Activated CD8-positive, alpha-beta memory T cell treated with anti-CD3 and anti-CD28 coated beads, Interleukin-2, amount 50 U/mL, for 4 hours (primary cell): ENCODE results near the gene SEPTIN10.
"Not testable (repeated sequence)": the region's sequence is repeated elsewhere in the genome, so short reads cannot be mapped to it uniquely, and the experiment has no call there.

ENCODE experiments used
- DNase-seq: peaks from one replicate; pipeline ENCODE4 v3.0.0-alpha.2; 2020

SEPTIN10 gene

DNA sequence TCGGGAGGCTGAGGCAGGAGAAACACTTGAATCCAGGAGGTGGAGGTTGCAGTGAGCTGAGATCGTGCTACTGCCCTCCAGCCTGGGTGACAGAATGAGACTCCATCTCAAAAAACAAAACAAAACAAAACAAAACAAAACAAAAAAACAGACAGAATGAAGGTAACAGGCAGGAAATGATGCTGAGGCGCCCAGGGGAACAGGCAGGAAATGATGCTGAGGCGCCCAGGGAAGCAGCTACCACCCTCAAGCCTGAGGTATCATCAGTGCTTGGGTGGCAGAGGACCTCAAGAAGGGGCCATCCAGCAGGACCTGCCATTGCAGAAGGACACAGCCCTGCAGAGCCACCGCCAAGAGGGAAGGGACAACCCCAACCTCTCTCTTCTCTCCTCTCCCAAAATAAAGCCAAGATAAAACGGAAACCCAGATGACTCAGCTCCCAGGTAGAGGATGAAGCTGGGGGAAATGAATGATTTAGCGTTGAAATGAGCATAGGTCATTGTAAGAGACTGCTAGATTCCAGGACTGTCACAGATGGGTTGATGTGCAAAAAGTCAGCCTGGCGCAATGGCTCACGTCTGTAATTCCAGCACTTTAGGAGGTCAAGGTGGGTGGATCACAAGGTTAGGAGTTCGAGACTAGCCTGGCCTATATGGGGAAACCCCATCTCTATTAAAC is 19.7 kb upstream of the SEPTIN10 start:
- no peak for DNase-seq

DNA sequence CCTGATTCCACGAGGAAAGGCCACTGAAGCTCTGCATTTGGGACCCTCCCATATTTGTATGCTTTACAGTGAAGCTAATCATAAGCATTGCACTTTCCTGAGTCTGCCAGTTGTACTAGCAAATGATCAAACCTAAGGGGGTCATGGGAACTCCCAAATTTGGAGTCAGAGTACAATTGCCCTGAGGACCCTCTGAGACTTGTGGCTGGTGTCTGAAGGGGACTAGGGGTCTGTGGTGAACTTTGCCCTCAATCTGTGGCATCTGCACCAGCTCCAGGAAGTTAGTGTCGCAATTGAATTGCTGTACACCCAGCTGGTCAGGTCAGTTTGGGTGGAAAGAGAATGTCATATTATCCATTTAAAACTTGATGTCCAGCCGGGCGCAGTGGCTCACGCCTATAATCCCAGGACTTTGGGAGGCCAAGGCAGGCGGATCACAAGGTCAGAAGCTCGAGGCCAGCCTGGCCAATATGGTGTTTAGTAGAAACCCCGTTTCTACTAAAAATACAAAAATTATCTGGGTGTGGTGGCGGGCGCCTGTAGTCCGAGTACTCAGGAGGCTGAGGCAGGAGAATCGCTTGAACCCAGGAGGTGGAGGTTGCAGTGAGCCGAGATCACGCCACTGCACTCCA is 18.5 kb upstream of the SEPTIN10 start:
- no peak for DNase-seq

DNA sequence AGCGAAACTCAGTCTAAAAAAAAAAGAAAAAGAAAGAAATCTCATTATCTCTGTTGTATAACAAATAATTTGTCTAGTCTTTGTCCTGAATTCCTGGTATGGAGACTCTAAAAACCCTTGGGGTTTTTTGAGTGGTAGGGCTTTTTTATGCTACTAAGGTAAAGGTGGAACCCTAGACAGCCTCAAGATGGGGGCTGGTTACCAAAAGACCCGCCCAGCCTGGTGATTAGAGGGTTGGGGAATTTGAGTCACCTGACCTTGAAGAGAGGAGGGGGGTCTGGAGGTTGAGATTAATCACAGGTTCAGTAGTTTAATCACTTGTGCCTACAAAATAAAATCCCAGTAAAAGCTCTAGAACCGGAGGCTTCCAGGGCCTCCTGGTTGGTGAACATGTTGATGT is 18.0 kb upstream of the SEPTIN10 start:
- DNase-seq, result no peak

DNA sequence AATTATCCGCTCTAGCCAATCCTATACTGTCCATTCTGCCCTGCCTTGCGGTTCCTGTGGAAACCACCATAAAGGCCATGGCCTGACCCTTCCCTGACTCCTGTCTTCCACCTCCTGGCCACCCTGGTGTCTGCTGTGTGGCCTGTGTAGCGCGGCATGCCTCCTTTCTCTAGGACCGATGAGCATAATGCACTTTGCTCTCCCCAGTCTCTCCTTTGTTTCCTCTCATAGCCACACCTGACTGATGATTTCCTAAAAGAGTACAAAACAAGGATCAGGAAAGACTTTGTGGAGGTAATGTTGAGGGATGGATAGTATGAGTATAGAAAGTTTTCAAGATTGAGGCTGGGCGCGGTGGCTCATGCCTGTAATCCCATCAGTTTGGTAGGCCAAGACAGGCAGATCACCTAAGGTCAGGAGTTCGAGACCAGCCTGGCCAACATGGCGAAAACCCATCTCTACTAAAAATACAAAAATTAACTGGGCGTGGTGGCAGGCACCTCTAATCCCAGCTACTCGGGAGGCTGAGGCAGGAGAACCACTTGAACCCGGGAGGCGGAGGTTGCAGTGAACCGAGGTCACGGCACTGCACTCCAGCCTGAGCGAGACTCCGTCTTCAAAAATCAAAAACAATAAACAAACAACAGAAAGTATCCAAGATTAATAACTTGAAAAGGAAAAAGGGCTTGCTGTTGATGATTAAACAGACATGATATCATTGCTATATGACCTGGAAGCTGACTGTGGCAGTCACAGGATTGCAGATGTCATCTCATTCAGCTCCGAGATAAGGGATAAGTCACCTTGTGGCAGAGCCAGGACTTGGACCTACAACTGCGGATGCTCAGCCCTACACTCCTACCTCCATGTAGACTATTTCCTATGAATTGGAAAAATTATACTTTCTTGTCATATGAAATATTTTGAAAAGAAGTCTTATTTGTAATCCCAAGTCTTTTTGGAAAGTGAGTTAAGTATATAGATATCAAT is 17.0 kb upstream of the SEPTIN10 start:
- no peak for DNase-seq

DNA sequence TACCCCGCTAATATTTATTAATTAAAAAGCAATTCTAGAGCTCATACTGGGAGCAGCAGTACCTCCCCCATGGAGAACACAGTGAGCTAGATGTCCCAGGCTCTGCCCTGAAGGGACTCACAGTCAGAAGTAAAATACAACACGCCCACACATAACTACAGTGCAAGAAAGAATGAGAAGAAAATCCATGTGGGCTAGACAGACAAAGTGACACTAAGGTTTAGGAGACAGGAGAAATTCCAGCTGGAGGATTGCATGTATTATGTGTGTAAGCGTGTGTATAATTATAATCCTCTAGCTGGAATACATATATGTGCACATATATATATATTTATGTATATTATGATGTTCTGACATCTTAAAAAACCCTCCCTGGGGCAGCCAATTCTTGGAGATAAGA is 16.1 kb upstream of the SEPTIN10 start:
- no peak for DNase-seq

- not testable (repeated sequence) for DNase-seq
Measured at GRCh38 chr2:109628321-109628720, 14.6 kb upstream of the SEPTIN10 start.

- no peak for DNase-seq
Measured at GRCh38 chr2:109624339-109624738, 10.6 kb upstream of the SEPTIN10 start.

- DNase-seq, result no peak
Measured at GRCh38 chr2:109623923-109624322, 10.2 kb upstream of the SEPTIN10 start.

- DNase-seq, result no peak
Measured at GRCh38 chr2:109623297-109623696, 9.5 kb upstream of the SEPTIN10 start.

DNA sequence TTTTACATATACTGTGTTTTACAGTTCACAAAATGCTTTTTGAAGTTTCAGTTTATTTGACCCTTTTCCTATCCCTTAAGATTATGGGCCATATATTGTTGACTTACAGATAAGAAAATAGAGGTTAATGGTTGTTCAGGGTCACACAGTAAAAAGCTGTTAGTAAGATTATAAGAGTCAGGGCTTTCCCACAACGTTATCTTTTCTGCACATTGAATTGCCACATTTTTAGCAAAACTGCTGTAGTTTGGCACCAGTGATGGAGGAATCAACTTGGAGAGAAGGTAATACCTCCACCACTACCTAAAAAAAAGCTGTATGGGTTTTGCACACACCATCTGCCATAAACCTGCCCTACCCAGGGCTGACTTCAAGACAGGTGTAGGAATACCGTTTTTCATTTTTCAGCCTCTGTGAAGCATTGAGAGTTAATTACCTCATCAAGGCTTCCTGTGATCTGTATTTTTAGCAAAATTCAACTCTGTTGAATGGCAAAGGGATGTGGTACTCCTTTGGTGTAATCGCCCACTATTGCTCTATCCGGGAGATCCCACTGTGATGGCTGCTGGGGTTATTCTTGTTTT is 5.4 kb upstream of the SEPTIN10 start:
- no peak for DNase-seq

DNA sequence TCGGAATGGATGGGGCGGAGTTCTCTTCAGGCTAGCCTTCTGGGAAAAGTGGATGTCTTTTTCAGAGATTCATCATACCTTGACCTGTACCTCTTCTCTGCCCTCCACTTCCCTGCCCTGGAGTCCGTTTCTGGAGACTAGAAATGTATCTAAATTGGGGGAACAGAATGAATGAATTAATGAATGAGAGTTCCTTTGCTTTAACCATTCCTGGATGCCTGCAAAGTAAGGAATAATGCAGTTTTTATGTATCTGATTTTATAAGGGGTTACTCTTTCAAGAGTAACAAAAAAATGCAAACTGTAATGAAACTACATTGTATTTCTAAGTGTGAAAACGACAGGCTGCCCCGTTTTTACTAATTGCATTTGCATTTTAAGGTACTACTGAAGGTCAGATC is 2.4 kb upstream of the SEPTIN10 start:
- DNase-seq, result no peak

DNA sequence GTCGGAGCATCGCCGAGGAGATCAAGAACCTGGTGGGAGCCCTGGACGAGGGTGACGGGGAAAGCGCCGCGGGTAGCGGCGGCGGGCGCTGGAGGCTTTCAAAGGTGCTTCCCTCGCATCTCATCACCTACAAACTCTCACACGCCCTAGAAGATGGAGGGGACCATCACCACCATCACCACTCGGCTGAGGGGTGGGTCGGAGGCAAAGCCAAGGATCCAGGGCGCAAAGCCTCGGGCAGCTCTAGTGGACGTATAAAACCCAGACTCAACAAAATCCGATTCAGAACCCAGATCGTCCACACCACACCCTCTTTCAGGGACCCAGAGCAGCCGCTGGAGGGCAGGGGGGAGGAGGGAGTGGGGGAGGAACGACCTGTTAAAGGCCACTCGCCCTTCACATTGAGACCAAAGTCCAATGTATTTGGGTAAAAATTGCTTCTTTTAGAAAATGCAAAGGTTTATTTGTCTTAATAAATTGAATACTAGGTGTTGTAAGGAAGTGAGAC is 1.9 kb upstream of the SEPTIN10 start:
- DNase-seq, result no peak

DNA sequence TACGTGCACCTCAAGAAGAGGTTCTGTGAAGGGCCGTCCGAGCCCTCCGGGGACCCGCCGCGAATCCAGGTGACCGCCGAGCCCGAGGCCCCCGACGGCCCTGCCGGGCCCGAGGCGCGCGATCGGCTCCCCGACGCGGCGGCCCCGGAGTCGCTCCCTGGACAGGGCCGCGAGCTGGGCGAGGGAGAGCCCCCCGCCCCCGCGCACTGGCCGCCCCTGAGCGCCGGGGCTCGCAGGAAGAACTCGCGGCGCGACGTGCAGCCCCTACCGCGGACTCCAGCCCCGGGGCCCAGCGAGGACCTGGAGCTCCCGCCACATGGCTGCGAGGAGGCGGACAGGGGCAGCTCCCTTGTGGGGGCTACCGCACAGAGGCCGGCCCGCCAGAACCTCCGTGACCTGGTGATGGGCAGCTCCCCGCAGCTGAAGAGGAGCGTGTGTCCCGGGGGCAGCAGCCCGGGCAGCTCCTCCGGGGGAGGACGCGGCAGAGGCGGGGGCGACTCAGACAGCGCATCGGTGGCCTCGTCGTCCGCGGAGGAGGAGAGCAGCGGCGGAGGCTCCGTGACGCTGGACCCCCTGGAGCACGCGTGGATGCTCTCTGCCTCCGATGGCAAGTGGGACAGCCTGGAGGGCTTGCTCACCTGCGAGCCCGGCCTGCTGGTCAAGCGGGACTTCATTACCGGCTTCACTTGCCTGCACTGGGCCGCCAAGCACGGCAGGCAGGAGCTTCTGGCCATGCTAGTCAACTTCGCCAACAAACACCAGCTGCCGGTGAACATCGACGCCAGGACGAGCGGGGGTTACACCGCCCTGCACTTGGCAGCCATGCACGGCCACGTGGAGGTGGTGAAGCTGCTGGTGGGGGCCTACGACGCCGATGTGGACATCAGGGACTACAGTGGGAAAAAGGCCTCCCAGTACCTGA is 1.2 kb upstream of the SEPTIN10 start:
- no peak for DNase-seq

GRCh38 chr2:109613081-109613921 is 465 bp downstream of the SEPTIN10 start:
- DNase-seq, result no peak

DNA sequence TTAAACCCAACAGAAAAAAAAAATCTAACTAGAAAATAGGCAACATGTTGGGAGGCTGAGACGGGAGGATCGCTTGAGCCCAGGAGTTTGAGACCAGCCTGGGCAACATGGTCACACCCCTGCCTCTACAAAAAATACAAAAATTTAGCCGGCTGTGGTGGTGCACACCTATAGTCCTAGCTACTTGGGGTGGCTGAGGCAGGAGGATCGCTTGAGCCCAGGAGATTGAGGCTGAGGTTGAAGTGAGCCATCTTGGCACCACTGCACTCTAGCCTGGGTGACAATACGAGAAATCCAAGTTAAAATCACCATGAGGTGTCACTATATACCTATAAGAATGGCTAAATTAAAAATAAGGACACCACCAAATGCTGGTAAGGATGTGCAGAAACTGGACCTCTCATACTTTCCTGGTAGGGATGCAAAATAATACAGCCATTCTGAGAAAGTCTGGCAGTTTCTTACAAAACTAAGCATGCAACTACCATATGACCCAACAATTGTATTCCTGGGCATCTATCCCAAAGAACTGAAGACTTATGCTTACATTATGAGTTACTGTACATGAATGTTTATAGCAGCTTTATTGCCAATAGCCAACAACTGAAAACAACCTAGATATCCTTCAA is 2.2 kb downstream of the SEPTIN10 start:
- DNase-seq, result no peak

GRCh38 chr2:109609352-109610024 is 4.3 kb downstream of the SEPTIN10 start:
- DNase-seq, result no peak

- no peak for DNase-seq
Measured at GRCh38 chr2:109607766-109608165, 6.0 kb downstream of the SEPTIN10 start.

- DNase-seq, result no peak
Measured at GRCh38 chr2:109604597-109604996, 9.2 kb downstream of the SEPTIN10 start.

GRCh38 chr2:109602617-109603188 is 11.1 kb downstream of the SEPTIN10 start:
- DNase-seq, result no peak
